Muscle layer of duodenum (tissue), 2 donors: ENCODE measurements around the gene STAT1.

ENCODE experiments used
- H3K27ac ChIP-seq: one replicate; pipeline ENCODE4 v1.7.0; 2013; ENCODE audit warnings: mild to moderate bottlenecking, low read length
- H3K27me3 ChIP-seq: one replicate; pipeline ENCODE4 v1.7.0; 2013; ENCODE audit warnings: low read depth, mild to moderate bottlenecking, control low read depth, low read length
- H3K36me3 ChIP-seq, 2 donors: one replicate each; pipeline ENCODE4 v1.7.0; 2013; ENCODE audit warnings: low read length in 2 of 2, control low read depth in 1 of 2, mild to moderate bottlenecking in 1 of 2; ENCODE audit not compliant: insufficient read depth in 2 of 2, control insufficient read depth in 1 of 2
- H3K4me1 ChIP-seq, 2 donors: one replicate each; pipeline ENCODE4 v1.7.0; 2013; ENCODE audit warnings: low read length in 2 of 2, mild to moderate bottlenecking in 2 of 2, control low read depth in 1 of 2, moderate library complexity in 1 of 2; ENCODE audit not compliant: insufficient read depth in 2 of 2, control insufficient read depth in 1 of 2
- H3K4me3 ChIP-seq, 2 donors: one replicate each; pipeline ENCODE4 v1.7.0; 2013; ENCODE audit warnings: low read length in 2 of 2, low read depth in 1 of 2, mild to moderate bottlenecking in 1 of 2
- H3K9me3 ChIP-seq, 2 donors: one replicate each; pipeline ENCODE4 v1.7.0; 2013; ENCODE audit warnings: low read length in 2 of 2, control low read depth in 1 of 2, mild to moderate bottlenecking in 1 of 2; ENCODE audit not compliant: control insufficient read depth in 1 of 2
- donor health status: healthy.

The STAT1 gene

GRCh38 chr2:190922376-190922775 lies 91.6 kb downstream of the STAT1 start:
- Histone ChIP-seq H3K27me3 (no peaks in the 10 kb centered on the region), H3K9me3 (no peaks in the 10 kb centered on the region), H3K36me3 (peaks cover 48 to 59% of the 10 kb centered on the region in 2 donors), H3K4me1 (no peaks in the 10 kb centered on the region), H3K27ac (no peak overlapping the region), H3K4me3 (no peak overlapping the region)

- H3K36me3 ChIP-seq, result peaks cover 43 to 46% of the 10 kb centered on the region in 2 donors
Measured at GRCh38 chr2:190920085-190920484, 93.9 kb downstream of the STAT1 start.

More at GRCh38 chr2:190920085-190920484, 93.9 kb downstream of the STAT1 start:
- Histone ChIP-seq H3K4me1 (no peaks in the 10 kb centered on the region), H3K27me3 (no peaks in the 10 kb centered on the region), H3K4me3 (no peak overlapping the region), H3K9me3 (no peaks in the 10 kb centered on the region), H3K27ac (no peak overlapping the region)
